ENCODE results near the gene GGT6.

DNA sequence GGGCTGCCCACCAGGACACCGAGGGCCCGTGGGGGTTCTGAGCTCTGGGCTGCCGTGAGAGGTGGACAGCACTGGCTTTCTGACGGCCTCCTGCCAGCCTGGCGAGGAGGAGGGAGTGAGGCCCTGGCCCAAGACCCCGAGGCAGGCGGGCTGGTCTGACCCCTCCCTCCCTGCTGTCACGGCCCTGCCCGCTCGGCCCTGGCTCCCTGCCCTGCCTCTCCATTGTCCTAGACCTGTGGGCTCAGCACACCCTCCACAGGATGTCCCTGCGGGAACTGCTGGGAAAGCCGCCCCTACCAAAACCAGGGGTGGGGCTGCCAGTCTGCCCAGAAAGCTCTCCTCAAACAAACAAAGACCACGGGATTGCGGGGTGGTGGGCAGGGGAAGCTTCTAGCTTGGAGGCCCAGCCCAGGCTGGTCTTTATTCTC lies 41.0 kb downstream of the GGT6 start:
- TF ChIP-seq, protein P1, sequence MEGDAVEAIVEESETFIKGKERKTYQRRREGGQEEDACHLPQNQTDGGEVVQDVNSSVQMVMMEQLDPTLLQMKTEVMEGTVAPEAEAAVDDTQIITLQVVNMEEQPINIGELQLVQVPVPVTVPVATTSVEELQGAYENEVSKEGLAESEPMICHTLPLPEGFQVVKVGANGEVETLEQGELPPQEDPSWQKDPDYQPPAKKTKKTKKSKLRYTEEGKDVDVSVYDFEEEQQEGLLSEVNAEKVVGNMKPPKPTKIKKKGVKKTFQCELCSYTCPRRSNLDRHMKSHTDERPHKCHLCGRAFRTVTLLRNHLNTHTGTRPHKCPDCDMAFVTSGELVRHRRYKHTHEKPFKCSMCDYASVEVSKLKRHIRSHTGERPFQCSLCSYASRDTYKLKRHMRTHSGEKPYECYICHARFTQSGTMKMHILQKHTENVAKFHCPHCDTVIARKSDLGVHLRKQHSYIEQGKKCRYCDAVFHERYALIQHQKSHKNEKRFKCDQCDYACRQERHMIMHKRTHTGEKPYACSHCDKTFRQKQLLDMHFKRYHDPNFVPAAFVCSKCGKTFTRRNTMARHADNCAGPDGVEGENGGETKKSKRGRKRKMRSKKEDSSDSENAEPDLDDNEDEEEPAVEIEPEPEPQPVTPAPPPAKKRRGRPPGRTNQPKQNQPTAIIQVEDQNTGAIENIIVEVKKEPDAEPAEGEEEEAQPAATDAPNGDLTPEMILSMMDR (conservative IDR thresholded peaks at IDR 0.05): no peak
- TF ChIP-seq EZH2 (IDR thresholded peaks at IDR 0.05; ENCODE audit: low read depth): no peak
